GM18951 (cell line): Measurements from ENCODE around the gene RCN1.

Experiments
- POLR2A ChIP-seq: IDR thresholded peaks from 4 replicates; pipeline ENCODE4 v1.6.1; 2011; ENCODE audit warnings: mild to moderate bottlenecking; ENCODE audit not compliant: insufficient read length, insufficient read depth; ENCODE audit errors: extremely low read depth
- in situ Hi-C: fragments of 300-500 bp; cut with MboI; formaldehyde crosslinking; loops from one replicate; pipeline ENCODE4 v1.12.0; 2022; ENCODE audit warnings: low sequenced_read_pairs, mixed read lengths, inconsistent platforms; ENCODE audit not compliant: unreplicated experiment

RCN1 gene

GRCh38 chr11:32068134-32068870 is 22.6 kb upstream of the RCN1 start:
- TF ChIP-seq POLR2A: no peak
- in situ Hi-C loops: no loop called here

DNA sequence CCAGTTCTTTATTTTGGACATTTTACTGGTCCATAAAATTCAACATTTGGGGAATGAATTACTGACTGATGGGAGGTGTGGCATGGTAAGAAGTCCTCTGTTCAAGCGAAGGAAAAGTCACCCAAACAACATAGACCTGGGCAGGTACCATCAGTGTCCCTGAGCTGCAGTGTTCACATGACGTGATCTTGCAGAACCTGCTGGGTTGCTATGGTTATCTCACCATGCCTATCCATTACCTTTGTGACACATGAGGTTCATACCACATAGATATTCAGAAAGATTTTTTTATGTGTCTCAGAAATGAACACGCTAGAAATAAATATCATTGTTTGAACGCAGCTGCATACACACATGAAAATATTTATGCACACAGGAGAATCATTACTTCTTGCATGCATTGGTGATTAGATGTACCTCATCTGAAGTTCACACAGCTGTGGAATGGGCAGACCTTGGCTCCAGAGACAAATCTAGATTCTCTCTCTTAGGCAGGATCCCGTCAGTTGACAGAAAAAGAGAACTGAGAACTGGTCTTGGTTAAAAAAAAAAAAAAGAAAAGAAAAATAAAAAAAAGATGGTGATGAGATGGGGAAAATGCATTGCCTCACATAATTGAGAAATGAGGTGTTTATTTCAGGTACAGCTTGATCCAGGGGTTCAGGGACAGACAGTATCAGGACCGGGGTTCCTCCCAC is 21.4 kb upstream of the RCN1 start:
- in situ Hi-C loops: no loop called here
- no peak for TF ChIP-seq POLR2A

- in situ Hi-C loops: no loop called here
- TF ChIP-seq POLR2A: no peak
Observed at GRCh38 chr11:32070692-32071091, 20.2 kb upstream of the RCN1 start.

DNA sequence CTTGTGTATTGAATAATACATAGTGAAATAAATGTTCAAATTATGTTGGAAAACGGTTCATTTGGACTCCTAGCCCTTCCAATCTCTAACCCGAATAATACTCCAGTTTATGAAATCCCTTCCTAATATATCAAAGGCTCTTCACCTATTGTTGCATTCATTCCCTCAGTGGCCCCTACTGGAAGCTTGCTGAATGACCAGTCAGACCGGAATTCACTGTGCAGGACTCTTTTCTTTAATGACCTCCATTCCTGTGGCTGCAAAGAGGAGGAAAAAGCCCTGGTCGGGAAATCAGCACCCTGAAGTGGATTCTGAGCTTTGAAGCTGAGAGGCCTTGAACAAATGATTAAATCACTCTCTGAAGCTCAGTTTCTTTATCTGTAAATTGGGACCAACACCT is 19.1 kb upstream of the RCN1 start:
- in situ Hi-C loops: no loop called here
- TF ChIP-seq POLR2A: no peak

DNA sequence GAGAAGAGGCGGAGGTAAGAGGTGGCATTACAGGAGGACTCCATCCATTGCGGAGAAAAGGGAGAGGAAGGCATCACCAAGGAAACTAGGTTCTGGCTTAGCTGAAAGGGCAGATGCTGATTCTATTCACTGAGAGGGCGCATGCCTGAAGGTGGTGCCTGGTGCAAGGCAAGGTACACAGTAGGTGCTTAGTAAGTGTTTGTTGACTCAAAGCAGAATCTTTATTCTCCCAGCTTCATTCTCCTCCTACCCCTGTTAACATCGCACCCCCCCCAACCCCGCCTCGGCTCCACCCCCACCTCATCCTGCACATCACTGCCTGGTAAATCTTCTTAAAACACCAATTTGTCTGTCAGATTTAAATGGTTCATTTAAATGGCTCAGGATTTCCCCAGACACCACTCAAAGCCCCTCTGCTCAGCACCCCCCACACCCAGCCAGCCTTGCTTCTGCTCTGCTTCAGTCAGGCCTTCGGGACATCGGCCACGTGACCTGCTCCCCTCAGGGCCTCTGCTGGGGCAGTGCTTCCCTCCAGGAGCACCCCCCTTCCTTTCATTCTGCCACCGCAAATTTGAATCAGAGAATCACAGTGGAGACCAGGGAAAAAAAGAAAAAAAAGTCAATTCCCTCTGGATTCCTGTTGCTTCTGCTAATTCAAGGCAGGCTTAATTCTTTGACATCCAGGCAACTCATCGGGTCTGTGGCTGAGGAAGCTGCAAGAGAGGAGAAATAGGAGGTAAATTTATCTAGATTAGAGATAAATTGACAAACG is 17.8 kb upstream of the RCN1 start:
- in situ Hi-C loops: no loop called here
- no peak for TF ChIP-seq POLR2A

GRCh38 chr11:32073644-32074026 is 17.2 kb upstream of the RCN1 start:
- no peak for TF ChIP-seq POLR2A
- in situ Hi-C loops: no loop called here

- TF ChIP-seq POLR2A: no peak
- in situ Hi-C loops: no loop called here
Observed at GRCh38 chr11:32079553-32079952, 11.3 kb upstream of the RCN1 start.

DNA sequence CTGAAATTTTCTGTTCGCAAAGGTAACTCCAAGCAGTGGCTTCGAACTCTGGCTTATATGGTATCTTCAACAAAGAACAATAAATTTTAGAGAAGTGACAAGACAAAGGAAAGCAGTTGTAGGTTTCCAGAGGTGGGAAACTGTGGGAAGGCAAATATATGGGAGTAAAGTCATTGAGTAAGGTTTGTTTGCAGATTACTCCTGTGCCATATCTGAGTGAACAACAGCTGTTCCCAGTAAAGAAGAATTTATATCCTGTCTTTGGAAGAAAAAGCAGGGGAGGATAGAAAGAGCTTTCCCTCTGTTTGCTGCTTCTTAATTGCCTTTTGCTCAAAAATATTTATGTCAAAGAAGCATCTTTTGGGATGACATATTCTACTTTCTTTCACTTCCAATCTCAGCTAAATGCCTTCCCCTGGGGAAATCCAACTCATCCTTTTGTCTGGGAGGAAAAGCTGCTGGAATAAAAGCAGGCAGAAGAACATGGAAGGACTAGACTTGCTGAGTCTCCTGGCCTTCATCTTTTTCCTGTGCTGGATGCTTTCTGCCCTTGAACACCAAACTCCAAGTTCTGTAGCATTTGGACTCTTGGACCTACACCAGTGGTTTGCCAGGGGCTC is 10.4 kb upstream of the RCN1 start:
- no peak for TF ChIP-seq POLR2A
- in situ Hi-C loops: no loop called here

DNA sequence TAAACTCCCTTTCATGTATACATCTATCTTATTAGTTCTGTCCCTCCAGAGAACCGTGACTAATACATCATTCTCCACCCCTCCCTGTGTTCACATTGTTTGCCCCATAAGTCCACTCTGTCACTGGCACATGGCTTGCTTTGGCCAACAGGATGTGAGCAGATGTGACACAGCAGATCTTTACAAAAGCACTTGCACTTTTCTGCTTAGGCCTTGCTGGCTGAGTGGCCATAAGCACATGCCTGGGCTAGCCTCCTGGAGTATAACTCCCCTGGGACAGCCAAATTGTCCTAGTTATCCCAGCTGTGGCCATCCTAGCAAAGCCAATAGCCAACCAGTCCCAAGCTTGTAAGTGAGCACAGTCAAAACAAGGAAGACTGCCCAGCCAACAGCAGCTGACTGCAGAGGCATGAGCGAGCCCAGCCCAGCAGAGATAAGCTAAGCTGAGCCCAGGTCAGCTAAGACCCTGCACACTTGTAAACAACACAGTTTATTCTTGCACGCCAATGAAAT is 9.7 kb upstream of the RCN1 start:
- TF ChIP-seq POLR2A: no peak
- in situ Hi-C loops: no loop called here

DNA sequence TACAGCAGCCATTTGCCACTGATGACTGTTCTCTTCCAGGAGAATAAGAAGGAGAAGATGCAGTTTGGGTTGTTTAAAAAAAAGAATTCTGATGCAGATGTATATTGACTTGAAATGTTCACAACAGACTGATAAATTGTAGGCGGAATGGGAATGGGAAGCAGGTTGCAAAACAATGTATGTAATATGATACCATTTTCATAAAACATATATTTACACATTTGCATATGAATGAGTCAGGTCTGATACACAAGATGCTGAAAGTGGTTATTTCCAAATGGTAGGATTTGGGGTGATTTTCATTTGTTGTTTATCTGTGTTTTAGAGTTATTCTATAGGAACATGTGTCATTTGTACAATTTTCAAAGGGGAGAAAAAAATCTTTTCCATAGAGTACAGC is 9.0 kb upstream of the RCN1 start:
- TF ChIP-seq POLR2A: no peak
- in situ Hi-C loops: no loop called here

DNA sequence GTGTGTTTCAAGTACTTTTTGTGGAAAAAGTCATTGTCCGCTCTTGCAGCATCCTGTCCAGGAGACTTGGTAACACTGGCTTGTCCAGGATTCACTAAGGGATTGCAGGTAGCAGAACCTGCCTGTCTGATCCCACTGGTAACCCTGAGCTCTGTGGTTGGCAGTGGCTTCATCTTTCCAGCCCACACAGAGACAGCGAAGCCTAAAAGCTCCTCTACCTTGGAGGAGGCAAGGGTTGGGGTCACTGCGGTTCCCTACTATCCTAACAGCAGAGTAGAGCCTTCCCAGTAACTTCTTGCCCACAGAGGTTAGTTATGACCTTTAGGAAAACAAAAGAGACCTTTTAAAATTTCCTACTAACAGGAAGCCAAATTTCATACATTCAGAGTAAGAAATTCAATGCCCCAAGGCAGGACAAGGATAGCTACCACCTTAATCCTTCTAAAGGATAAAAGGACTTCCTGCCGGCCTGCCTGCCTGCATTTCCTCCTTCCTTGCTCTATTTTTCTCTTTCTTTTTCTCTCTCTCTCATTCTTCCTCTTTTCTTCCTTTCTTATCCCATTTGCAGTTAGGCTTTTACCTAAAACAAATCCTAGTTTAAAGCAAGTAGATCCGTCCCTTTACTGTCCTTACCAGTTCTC is 8.4 kb upstream of the RCN1 start:
- no peak for TF ChIP-seq POLR2A
- in situ Hi-C loops: no loop called here

- TF ChIP-seq POLR2A: no peak
Observed at GRCh38 chr11:32087597-32087996, 3.3 kb upstream of the RCN1 start.

More at GRCh38 chr11:32087597-32087996, 3.3 kb upstream of the RCN1 start:
- in situ Hi-C loops: no loop called here
